AG04449 (cell line): Measurements from ENCODE around the gene RNF20.
A peak's percentile ranks its signal among the peaks of the same experiment; 100 is the strongest.

Source experiments
- CTCF ChIA-PET: fragments of 350-600 bp; formaldehyde crosslinking; extraction: SDS; loops from one replicate; lab custom pipeline; 2021; ENCODE audit warnings: antibody characterized with exemption; lab: Yijun Ruan, JAX
- POLR2A ChIA-PET: fragments of 400-600, 350-600 bp; formaldehyde crosslinking; extraction: SDS; loops from one replicate; lab custom pipeline; 2020; ENCODE audit warnings: antibody characterized with exemption, inconsistent platforms; lab: Yijun Ruan, JAX
- DNase-seq: peaks from one replicate; pipeline ENCODE4 v3.0.0-alpha.2; 2010; ENCODE audit warnings: low read depth, low spot score
- H3K4me3 ChIP-seq: 2 replicates; pipeline ENCODE4 v1.5.1; 2011; ENCODE audit warnings: low read depth, mild to moderate bottlenecking, control low read depth, low read length
- CTCF ChIP-seq: IDR thresholded peaks from one replicate; pipeline ENCODE4 v1.5.1; 2011; ENCODE audit warnings: mild to moderate bottlenecking, moderate library complexity, low read length, control low read depth, inconsistent platforms; ENCODE audit not compliant: insufficient read depth; ENCODE audit errors: missing control alignments

Gene RNF20

GRCh38 chr9:101566904-101567724 lies 33.5 kb downstream of the RNF20 start:
- POLR2A ChIA-PET = no interaction called here
- CTCF ChIA-PET = interaction anchor here (0.7 to 10.2 kb wide), 22 partner anchors 9 to 121 kb away, joined by 3 to 112 read pairs (median 4); partner anchors contain the start of gene RNF20
- no peak overlapping the region for H3K4me3 ChIP-seq
- no peak for DNase-seq
- TF ChIP-seq CTCF = peak; percentile 50

DNA sequence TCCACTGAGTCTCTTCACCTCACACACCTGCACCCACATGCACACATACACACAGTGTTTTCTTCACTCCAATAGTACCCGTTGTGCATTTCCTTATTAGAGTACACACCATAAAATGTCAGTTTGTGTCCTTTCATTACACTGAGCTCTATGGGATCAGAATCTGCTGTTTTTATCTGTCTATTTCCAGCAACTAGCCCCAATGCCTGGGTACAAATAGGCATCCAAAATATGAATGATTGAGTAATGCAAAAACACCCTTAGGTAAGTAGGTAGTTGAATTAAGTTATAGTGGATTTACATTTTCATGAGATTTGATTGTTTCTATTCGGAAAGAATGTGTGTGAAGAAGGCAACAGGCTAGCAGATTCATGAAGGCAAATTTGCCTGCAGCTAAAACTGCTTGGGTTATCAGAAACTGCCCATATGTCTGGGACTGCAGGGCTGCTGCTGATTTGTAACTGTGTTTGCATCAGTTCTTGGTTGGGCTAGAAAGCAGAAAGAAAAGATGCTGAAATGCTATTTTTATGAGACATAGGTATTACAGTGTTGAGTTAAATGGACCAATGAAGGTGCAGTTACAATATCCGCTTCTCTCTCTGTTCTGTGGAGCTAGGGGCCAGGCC lies 34.2 kb downstream of the RNF20 start:
- no peak overlapping the region for H3K4me3 ChIP-seq
- CTCF ChIA-PET = interaction anchor here (0.7 to 10.2 kb wide), 20 partner anchors 8 to 122 kb away, joined by 3 to 112 read pairs (median 4); partner anchors contain the start of gene RNF20
- POLR2A ChIA-PET = no interaction called here
- DNase-seq = no peak
- no peak for TF ChIP-seq CTCF

- no peak overlapping the region for H3K4me3 ChIP-seq
- DNase-seq = no peak
- ChIA-PET POLR2A (no interaction called here), CTCF (interaction anchor here (0.8 to 1.3 kb wide), 2 partner anchors 111 to 121 kb away, joined by 3 to 4 read pairs; no protein-coding TSS in a partner anchor)
- TF ChIP-seq CTCF = no peak
These were observed 36.3 kb downstream of the RNF20 start for GRCh38 chr9:101569741-101570501.

DNA sequence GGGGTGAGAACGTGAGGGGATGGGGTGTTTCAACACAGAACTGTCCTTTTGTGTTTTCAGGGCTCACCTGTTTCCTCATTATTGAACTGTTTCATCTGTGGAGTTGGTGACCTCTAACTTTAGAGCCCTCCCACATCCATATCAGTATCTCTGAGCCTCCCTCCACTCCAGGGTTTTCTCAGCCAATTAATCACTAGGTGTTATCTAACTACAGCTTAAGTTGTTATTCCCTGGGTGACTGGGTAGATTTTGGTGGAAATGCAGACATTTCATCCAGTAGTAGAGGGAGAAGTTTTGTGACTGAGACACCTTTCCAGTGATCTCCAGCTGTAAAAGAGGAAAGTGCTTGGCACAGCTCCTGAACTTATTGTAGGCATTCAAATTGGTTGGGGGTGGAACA lies 37.5 kb downstream of the RNF20 start:
- ChIA-PET POLR2A (no interaction called here), CTCF (interaction anchor here (0.8 to 1.3 kb wide), 4 partner anchors 8 to 122 kb away, joined by 3 to 4 read pairs (median 4); no protein-coding TSS in a partner anchor)
- no peak for DNase-seq
- no peak overlapping the region for H3K4me3 ChIP-seq
- TF ChIP-seq CTCF = no peak

DNA sequence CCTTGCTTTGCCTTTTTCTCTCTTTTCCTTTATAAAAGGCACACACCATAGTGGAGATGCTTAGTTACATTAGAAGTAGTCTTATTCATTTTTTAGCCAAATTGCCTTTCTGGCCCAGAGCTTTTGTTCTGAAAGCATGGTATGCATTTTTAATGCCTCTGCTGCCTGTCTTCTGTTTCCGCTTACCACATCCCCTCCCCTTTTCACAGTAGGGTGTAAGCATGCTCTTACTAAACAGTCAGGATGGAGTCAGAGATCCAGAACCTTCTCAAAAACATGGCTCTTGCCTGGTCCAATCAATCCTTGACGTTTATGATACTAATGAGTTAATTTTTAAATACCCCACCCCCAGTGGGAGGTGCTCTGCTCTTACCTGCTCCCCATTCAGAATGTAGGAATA lies 38.7 kb downstream of the RNF20 start:
- POLR2A ChIA-PET = no interaction called here
- H3K4me3 ChIP-seq = no peak overlapping the region
- no peak for TF ChIP-seq CTCF
- CTCF ChIA-PET = interaction anchor here (1.0 to 1.7 kb wide), 3 partner anchors 19 to 121 kb away, joined by 3 read pairs; no protein-coding TSS in a partner anchor
- DNase-seq = no peak
